NCI-H2107 (cell line): ENCODE results near the gene PUSL1.

Experiments used
- DNase-seq: peaks from one replicate; lab custom pipeline; 2025; lab: John Stamatoyannopoulos, UW

Gene PUSL1

GRCh38 chr1:1340791-1341548 is 32.6 kb downstream of the PUSL1 start:
- DNase-seq, result no peak

- DNase-seq, result no peak
Observed at GRCh38 chr1:1341549-1342021, 33.2 kb downstream of the PUSL1 start.

GRCh38 chr1:1342061-1342562 is 33.7 kb downstream of the PUSL1 start:
- no peak for DNase-seq

GRCh38 chr1:1342584-1343115 is 34.3 kb downstream of the PUSL1 start:
- DNase-seq, result no peak

- DNase-seq, result no peak
Observed at GRCh38 chr1:1343811-1344421, 35.5 kb downstream of the PUSL1 start.

GRCh38 chr1:1344655-1345361 is 36.4 kb downstream of the PUSL1 start:
- DNase-seq, result no peak

GRCh38 chr1:1345384-1345783 is 37.0 kb downstream of the PUSL1 start:
- no peak for DNase-seq

GRCh38 chr1:1345860-1346500 is 37.6 kb downstream of the PUSL1 start:
- DNase-seq, result no peak

GRCh38 chr1:1346501-1346890 is 38.1 kb downstream of the PUSL1 start:
- DNase-seq, result no peak

GRCh38 chr1:1347026-1347595 is 38.7 kb downstream of the PUSL1 start:
- no peak for DNase-seq

GRCh38 chr1:1347663-1348419 is 39.4 kb downstream of the PUSL1 start:
- DNase-seq, result no peak

- no peak for DNase-seq
Observed at GRCh38 chr1:1348420-1349255, 40.2 kb downstream of the PUSL1 start.

- DNase-seq, result no peak
Observed at GRCh38 chr1:1349256-1350012, 41.0 kb downstream of the PUSL1 start, which contains the start of gene DVL1. Gene DVL1 (minus strand): TSS chr1:1349418. CDS start chr1:1349065, 353 bp downstream.

GRCh38 chr1:1351511-1352427 is 43.4 kb downstream of the PUSL1 start:
- DNase-seq, result no peak

- DNase-seq, result no peak
Observed at GRCh38 chr1:1352786-1353388, 44.5 kb downstream of the PUSL1 start.

- no peak for DNase-seq
Observed at GRCh38 chr1:1353389-1354151, 45.2 kb downstream of the PUSL1 start.
